Subcutaneous adipose tissue (tissue), 4 donors: ENCODE results near the gene SET. TPM values are rescaled to one million over a fixed set of nuclear protein-coding genes. Genes with fewer than 3 reads are reported as not detected.

ENCODE experiments used
- total RNA-seq, 4 donors: library from RNA; depleted of rRNA; stranded (reverse); fragments of >200 nt; gene quantifications; one replicate each; pipeline ENCODE4 v1.1.0, GENCODE V29; 2016
- TF ChIP-seq, protein P1 (sequence below): fragments of 450-650 bp; IDR thresholded peaks from one replicate; pipeline ENCODE4 v1.5.1; 2016; ENCODE audit warnings: low read depth, mild to moderate bottlenecking, control low read depth, antibody characterized with exemption, moderate library complexity

SET gene
- total RNA-seq, 4 donors from 2014 or later: 116 to 160 (median 146) TPM

DNA sequence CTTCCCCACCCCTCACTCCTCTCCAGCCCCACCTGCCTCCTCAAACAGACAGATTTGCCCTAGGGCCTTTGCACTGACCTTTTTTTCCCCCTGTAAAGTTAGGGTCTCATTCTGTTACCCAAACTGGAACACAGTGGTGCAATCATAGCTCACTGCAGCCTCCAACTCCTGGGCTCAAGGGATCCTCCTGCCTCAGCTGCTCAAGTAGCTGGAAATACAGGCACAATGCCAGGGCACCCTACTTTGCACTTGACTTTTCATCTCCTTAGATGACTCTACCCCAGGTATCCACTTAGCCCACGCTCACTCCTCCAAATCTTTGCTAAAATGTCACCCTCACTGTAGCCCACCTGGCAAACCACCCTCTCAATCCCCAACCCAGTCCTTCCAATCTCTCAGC is 34.5 kb upstream of the SET start:
- TF ChIP-seq, protein P1, sequence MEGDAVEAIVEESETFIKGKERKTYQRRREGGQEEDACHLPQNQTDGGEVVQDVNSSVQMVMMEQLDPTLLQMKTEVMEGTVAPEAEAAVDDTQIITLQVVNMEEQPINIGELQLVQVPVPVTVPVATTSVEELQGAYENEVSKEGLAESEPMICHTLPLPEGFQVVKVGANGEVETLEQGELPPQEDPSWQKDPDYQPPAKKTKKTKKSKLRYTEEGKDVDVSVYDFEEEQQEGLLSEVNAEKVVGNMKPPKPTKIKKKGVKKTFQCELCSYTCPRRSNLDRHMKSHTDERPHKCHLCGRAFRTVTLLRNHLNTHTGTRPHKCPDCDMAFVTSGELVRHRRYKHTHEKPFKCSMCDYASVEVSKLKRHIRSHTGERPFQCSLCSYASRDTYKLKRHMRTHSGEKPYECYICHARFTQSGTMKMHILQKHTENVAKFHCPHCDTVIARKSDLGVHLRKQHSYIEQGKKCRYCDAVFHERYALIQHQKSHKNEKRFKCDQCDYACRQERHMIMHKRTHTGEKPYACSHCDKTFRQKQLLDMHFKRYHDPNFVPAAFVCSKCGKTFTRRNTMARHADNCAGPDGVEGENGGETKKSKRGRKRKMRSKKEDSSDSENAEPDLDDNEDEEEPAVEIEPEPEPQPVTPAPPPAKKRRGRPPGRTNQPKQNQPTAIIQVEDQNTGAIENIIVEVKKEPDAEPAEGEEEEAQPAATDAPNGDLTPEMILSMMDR: no peak

DNA sequence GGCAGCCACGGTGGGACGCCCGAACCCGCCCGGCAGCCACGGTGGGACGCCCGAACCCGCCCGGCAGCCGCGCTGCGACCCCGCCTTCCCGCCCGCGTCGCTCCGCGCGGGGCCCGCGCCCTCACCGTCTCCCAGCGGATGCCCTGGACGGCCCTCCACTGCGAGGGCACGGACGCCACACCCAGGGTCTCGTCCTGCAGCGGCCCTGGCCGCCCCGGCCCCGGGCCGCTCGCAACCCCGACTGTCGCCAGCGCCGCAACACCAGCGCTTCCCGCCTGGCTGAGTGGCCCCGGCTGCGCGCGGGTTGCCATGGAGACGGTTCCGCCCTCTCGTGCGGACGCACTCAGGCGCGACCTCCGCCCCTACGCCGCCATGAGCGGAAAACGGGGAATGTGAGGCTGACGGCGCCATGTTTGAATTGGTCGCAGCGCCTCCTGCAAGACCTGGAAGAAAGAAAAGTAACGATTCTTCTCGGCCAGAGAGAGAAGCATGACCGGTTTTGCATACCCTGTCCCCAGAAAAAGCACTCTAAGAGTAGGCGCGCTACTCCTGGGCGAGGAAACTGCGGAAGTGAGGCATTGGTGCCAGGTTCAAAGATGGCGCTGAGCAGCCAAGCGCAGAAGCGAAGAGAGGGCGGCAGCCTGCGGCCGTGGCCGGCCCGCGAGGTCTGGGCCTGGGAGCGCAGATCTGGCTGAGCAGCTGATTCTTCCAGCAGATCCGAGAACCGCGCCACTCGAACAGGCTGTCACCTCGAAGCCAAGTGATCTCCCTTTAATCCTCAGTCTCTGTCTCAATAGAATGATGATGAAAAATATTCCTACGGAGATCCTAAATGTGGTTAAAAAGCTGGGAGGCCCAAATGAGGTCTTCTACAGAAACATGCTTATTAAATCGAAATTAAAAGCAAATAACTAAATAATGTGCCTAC is 32.3 kb upstream of the SET start, which contains the start of gene DYNC2I2:
DYNC2I2 (minus strand) TSS at position 432 of the 928 bp plus-strand sequence; CDS start at position 311, 121 bp downstream.
- TF ChIP-seq, protein P1: no peak

DNA sequence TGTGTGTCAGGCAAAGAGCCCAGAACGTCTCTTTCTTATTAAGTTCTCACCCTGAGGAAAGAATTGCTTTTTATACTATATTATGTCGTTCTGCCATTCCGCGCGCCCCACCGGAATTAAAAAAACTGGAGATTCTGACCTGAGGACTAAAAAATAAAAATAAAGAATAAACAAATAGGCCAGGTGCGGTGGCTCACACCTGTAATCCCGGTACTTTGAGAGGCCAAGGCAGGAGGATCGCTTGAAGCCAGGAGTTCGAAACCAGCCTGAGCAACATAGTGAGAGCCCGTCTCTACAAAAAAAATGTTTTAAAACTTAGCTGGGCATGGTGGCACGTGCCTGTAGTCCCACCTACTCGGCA is 31.7 kb upstream of the SET start:
- TF ChIP-seq, protein P1: no peak

DNA sequence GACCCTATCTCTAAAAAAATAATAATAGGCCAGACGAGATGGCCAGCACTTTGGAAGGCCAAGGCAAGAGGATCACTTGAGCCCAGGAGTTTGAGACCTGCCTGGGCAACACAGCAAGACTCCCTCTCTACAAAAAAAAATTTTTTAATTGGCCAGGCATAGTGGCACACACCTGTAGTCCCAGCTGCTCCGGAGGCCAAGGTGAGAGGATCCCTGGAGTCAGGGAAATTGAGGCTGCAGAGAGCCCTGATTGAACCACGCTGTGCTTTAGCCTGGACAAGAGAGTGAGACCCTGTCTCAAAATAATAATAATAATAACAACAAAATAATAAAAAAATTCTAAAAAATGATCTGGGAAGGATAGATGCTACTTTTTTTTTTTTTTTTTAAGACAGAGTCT is 31.2 kb upstream of the SET start:
- TF ChIP-seq, protein P1: no peak

DNA sequence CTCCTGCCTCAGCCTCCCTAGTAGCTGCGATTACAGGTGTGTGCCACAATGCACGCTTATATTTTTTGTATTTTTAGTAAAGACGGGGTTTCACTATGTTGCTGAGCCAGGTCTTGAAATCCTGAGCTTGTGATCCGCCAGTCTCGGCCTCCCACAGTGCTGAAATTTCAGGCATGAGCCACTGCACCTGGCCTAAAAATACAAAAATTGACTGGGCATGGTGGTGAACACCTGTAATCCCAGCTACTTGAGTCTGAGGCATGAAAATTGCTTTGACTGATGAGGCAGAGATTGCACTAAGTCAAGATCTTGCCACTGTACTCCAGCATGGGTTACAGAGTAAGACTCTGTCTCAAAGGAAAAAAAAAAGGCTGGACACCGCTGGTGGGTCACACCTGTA is 19.2 kb upstream of the SET start:
- TF ChIP-seq, protein P1: no peak

DNA sequence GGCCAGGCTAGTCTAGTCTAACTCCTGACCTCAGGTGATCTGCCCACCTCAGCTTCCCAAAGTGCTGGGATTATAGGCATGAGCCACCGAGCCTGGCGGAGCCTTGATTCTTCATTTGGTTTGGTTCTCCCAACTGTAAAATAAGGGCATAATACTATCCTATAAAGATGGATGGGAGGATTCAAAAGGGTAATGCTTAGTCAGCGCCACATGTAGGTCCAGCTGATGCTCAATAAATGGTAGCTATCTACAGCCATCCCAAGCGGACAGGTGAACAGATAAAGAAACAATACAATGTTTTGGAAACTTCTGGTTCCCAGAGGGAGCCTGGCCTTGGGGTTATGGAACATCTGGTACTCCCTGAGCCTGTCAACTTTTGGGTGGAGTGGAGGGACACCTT is 13.6 kb upstream of the SET start:
- TF ChIP-seq, protein P1: no peak

DNA sequence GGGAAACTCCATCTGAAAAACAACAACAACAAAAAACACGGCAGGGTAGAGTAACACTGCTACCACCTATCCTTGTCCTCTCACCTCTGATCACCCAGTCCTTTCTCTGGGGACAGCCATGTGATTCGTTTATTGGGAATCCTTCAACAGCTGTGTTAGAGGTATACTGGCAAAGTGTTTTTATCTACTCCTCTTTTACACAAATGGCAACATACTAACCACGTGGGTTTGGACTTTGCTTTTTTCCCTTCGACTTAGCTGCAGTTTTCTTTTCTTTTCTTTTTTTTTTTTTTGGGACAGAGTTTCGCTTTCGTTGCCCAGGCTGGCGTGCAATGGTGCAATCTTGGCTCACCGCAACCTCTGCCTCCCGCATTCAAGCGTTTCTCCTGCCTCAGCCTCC is 11.2 kb upstream of the SET start:
- TF ChIP-seq, protein P1: no peak
